ENCODE results near the gene AMBN.

- TF ChIP-seq CTCF (IDR thresholded peaks at IDR 0.05), result no peak
- no peak for TF ChIP-seq POLR2AphosphoS5 (IDR thresholded peaks at IDR 0.05)
- TF ChIP-seq POLR2A (IDR thresholded peaks at IDR 0.05), result no peak
Observed at GRCh38 chr4:70594196-70594595, 2.1 kb downstream of the AMBN start.

Measured in prostate gland (tissue), 2 donors.